K562 (cell line): ENCODE results near the gene CAMK2G. TPM values are rescaled to one million over a fixed set of nuclear protein-coding genes. Genes with fewer than 3 reads are reported as not detected.

Source experiments
- ARHGAP35 ChIP-seq: fragments of 450-650 bp; IDR thresholded peaks from 2 replicates; pipeline ENCODE4 v1.6.1; 2018; ENCODE audit not compliant: partially characterized antibody
- CREB1 ChIP-seq, 2 experiments: sonication (generic) in 1 of 2; formaldehyde crosslinking in 1 of 2; IDR thresholded peaks; 2 replicates each; pipeline versions ENCODE4 v1.6.1 to v1.8.0; 2012 to 2022; ENCODE audit warnings: inconsistent platforms in 1 of 2, mild to moderate bottlenecking in 1 of 2, missing genetic modification reagents in 1 of 2, moderate library complexity in 1 of 2
- GABPA ChIP-seq: fragments of 200-800 bp; sonication (Bioruptor generic); conservative IDR thresholded peaks from 2 replicates; pipeline ENCODE4 v1.6.1; 2016; ENCODE audit warnings: low read depth, missing genetic modification characterization, missing compliant biosample characterization
- HDAC1 ChIP-seq, 2 experiments: fragments of 450-650 bp; IDR thresholded peaks; 2 replicates each; pipeline ENCODE4 v1.6.1; 2016 to 2017; ENCODE audit warnings: inconsistent platforms in 1 of 2, mild to moderate bottlenecking in 1 of 2, moderate library complexity in 1 of 2
- MAFK ChIP-seq: IDR thresholded peaks from 2 replicates; pipeline ENCODE4 v1.6.1; 2011; ENCODE audit warnings: low read length, improper control_type of control experiment
- PHB2 ChIP-seq: fragments of 450-650 bp; IDR thresholded peaks from 2 replicates; pipeline ENCODE4 v1.6.1; 2017; ENCODE audit warnings: low read depth
- PHF21A ChIP-seq: fragments of 450-650 bp; IDR thresholded peaks from 2 replicates; pipeline ENCODE4 v1.6.1; 2017; ENCODE audit warnings: low read depth, borderline replicate concordance
- PURB ChIP-seq: sonication (generic); formaldehyde crosslinking; IDR thresholded peaks from 2 replicates; pipeline ENCODE4 v1.9.0; 2021; ENCODE audit warnings: low read depth, mild to moderate bottlenecking, missing genetic modification reagents
- SNRNP70 ChIP-seq: fragments of 200-400 bp; formaldehyde crosslinking; optimal IDR thresholded peaks from 2 replicates; pipeline ENCODE3; 2017; ENCODE audit warnings: low read depth, low read length
- TSC22D4 ChIP-seq: fragments of 450-650 bp; IDR thresholded peaks from 2 replicates; pipeline ENCODE4 v1.6.1; 2016; ENCODE audit warnings: missing genetic modification characterization, missing biosample characterization, control low read depth
- ZNF143 ChIP-seq: sonication (generic); formaldehyde crosslinking; IDR thresholded peaks from 2 replicates; pipeline ENCODE4 v1.9.0; 2022; ENCODE audit warnings: mild to moderate bottlenecking, missing genetic modification reagents
- ZNF780A ChIP-seq: fragments of 250-450 bp; sonication (Bioruptor Pico); IDR thresholded peaks from 2 replicates; pipeline ENCODE4 v1.5.0; 2021; ENCODE audit warnings: mild to moderate bottlenecking
- polyA plus RNA-seq, 8 experiments: library from polyadenylated mRNA; depleted of rRNA in 4 of 8; stranded (reverse) in 5 of 8; unstranded in 3 of 8; fragments of >200 nt; fragmentation: Nextera tagmentation in 2 of 8; fragmentation: Illumina TruSeq in 1 of 8; extraction: Ambion mirVana in 2 of 8; extraction: Trizol in 1 of 8; gene quantifications; 2 replicates each; pipeline versions ENCODE4 v1.2.1 to v1.2.3, GENCODE V29; 2011 to 2014; ENCODE audit warnings: inconsistent platforms in 1 of 8, missing spikeins in 1 of 8
- total RNA-seq, 7 experiments: library from RNA; depleted of rRNA in 6 of 7; stranded (reverse); fragments of >200 nt in 6 of 7; fragmentation: Illumina TruSeq in 2 of 7; extraction: Trizol in 2 of 7; gene quantifications; 2 replicates each; pipeline versions ENCODE4 v1.2.1 to v1.2.3, GENCODE V29; 2011 to 2021; ENCODE audit warnings: low replicate concordance in 1 of 7
- TF ChIP-seq, protein P1 (sequence below): IDR thresholded peaks from 2 replicates; pipeline ENCODE4 v1.6.1; 2016; ENCODE audit warnings: missing genetic modification characterization, missing compliant biosample characterization
- TF ChIP-seq, protein P2 (sequence below): fragments of 450-650 bp; formaldehyde crosslinking; IDR thresholded peaks from 2 replicates; pipeline ENCODE4 v1.4.0; 2022; ENCODE audit warnings: missing genetic modification characterization
- TF ChIP-seq, protein P3 (sequence below), 2 experiments: IDR thresholded peaks; 2 replicates each; pipeline ENCODE4 v1.6.1; 2012; ENCODE audit warnings: improper control_type of control experiment in 2 of 2, low read depth in 2 of 2, low read length in 2 of 2, borderline replicate concordance in 1 of 2
- TF ChIP-seq, protein P4 (sequence below): fragments of 250-450 bp; sonication (Bioruptor Pico); IDR thresholded peaks from 2 replicates; pipeline ENCODE4 v1.5.0; 2020; ENCODE audit warnings: mild to moderate bottlenecking
- TF ChIP-seq, protein P5 (sequence below): fragments of 450-650 bp; IDR thresholded peaks from 2 replicates; pipeline ENCODE4 v1.7.0; 2016; ENCODE audit warnings: borderline replicate concordance

The CAMK2G gene
- total and polyA plus RNA-seq, 9 of the 15 experiments (the other 6 are each of a cell fraction or from before 2014, with no cell fraction given) = 9.0 to 37.9 (median 32.6) TPM

DNA sequence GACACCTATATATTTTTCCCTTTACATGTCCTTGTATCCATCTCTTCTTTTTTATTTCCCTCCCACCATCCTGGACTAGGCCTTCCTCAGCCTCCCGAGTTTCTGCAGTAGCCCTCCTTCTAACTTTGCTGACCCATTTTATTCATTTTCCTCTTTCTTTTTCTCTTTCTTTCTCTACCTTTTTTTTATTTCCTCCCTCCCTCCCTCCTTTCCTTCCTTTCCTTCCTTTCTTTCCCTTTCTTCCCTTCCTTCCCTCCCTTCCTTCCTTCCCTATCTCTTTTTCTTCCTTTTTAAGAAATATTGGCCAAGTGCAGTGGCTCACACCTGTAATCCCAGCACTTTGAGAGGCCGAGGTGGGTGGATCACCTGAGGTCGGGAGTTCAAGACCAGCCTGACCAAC lies 9.7 kb upstream of the CAMK2G start (continued):
- TF ChIP-seq, protein P1, sequence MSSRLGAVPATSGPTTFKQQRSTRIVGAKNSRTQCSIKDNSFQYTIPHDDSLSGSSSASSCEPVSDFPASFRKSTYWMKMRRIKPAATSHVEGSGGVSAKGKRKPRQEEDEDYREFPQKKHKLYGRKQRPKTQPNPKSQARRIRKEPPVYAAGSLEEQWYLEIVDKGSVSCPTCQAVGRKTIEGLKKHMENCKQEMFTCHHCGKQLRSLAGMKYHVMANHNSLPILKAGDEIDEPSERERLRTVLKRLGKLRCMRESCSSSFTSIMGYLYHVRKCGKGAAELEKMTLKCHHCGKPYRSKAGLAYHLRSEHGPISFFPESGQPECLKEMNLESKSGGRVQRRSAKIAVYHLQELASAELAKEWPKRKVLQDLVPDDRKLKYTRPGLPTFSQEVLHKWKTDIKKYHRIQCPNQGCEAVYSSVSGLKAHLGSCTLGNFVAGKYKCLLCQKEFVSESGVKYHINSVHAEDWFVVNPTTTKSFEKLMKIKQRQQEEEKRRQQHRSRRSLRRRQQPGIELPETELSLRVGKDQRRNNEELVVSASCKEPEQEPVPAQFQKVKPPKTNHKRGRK (tag) = peak; percentile 94
- TF ChIP-seq MAFK = no peak
- no peak for TF ChIP-seq SNRNP70
- TF ChIP-seq ZNF143 (CRISPR knock-in tag) = no peak
- 0 out of 2 replicates have a peak, but pooled peaks have one; percentile 17 for TF ChIP-seq PHB2
- TF ChIP-seq ARHGAP35 = peak; percentile 15
- TF ChIP-seq PURB (CRISPR knock-in tag) = no peak
- TF ChIP-seq, protein P2, sequence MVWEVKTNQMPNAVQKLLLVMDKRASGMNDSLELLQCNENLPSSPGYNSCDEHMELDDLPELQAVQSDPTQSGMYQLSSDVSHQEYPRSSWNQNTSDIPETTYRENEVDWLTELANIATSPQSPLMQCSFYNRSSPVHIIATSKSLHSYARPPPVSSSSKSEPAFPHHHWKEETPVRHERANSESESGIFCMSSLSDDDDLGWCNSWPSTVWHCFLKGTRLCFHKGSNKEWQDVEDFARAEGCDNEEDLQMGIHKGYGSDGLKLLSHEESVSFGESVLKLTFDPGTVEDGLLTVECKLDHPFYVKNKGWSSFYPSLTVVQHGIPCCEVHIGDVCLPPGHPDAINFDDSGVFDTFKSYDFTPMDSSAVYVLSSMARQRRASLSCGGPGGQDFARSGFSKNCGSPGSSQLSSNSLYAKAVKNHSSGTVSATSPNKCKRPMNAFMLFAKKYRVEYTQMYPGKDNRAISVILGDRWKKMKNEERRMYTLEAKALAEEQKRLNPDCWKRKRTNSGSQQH (CRISPR knock-in tag) = 0 out of 2 replicates have a peak, but pooled peaks have one; percentile 52
- TF ChIP-seq HDAC1 (IDR thresholded peaks at IDR 0.05) = peak in 1 of 2 experiments; percentile 36; a peak in 1 of 4 replicates
- TF ChIP-seq GABPA (tag) = no peak
- TF ChIP-seq, protein P3, sequence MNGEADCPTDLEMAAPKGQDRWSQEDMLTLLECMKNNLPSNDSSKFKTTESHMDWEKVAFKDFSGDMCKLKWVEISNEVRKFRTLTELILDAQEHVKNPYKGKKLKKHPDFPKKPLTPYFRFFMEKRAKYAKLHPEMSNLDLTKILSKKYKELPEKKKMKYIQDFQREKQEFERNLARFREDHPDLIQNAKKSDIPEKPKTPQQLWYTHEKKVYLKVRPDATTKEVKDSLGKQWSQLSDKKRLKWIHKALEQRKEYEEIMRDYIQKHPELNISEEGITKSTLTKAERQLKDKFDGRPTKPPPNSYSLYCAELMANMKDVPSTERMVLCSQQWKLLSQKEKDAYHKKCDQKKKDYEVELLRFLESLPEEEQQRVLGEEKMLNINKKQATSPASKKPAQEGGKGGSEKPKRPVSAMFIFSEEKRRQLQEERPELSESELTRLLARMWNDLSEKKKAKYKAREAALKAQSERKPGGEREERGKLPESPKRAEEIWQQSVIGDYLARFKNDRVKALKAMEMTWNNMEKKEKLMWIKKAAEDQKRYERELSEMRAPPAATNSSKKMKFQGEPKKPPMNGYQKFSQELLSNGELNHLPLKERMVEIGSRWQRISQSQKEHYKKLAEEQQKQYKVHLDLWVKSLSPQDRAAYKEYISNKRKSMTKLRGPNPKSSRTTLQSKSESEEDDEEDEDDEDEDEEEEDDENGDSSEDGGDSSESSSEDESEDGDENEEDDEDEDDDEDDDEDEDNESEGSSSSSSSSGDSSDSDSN (IDR thresholded peaks at IDR 0.05; ENCODE audit: borderline replicate concordance in 1 of 2, low read depth in 2 of 2, low read length in 2 of 2) = no peak
- TF ChIP-seq PHF21A = 0 out of 2 replicates have a peak, but pooled peaks have one; percentile 19
- no peak for TF ChIP-seq ZNF780A (CRISPR knock-in tag)
- peak; percentile 68; the same call in 1 of the 2 replicates for TF ChIP-seq TSC22D4 (tag)
- TF ChIP-seq, protein P4, sequence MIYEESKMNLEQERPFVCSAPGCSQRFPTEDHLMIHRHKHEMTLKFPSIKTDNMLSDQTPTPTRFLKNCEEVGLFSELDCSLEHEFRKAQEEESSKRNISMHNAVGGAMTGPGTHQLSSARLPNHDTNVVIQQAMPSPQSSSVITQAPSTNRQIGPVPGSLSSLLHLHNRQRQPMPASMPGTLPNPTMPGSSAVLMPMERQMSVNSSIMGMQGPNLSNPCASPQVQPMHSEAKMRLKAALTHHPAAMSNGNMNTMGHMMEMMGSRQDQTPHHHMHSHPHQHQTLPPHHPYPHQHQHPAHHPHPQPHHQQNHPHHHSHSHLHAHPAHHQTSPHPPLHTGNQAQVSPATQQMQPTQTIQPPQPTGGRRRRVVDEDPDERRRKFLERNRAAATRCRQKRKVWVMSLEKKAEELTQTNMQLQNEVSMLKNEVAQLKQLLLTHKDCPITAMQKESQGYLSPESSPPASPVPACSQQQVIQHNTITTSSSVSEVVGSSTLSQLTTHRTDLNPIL (CRISPR knock-in tag) = no peak
- TF ChIP-seq, protein P5, sequence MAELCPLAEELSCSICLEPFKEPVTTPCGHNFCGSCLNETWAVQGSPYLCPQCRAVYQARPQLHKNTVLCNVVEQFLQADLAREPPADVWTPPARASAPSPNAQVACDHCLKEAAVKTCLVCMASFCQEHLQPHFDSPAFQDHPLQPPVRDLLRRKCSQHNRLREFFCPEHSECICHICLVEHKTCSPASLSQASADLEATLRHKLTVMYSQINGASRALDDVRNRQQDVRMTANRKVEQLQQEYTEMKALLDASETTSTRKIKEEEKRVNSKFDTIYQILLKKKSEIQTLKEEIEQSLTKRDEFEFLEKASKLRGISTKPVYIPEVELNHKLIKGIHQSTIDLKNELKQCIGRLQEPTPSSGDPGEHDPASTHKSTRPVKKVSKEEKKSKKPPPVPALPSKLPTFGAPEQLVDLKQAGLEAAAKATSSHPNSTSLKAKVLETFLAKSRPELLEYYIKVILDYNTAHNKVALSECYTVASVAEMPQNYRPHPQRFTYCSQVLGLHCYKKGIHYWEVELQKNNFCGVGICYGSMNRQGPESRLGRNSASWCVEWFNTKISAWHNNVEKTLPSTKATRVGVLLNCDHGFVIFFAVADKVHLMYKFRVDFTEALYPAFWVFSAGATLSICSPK = 0 out of 2 replicates have a peak, but pooled peaks have one; percentile 47
- no peak for TF ChIP-seq CREB1 (IDR thresholded peaks at IDR 0.05)
- no peak for TF ChIP-seq CREB1 (CRISPR knock-in tag; IDR thresholded peaks at IDR 0.05)
